ENCODE data around the gene RNF223.

DNA sequence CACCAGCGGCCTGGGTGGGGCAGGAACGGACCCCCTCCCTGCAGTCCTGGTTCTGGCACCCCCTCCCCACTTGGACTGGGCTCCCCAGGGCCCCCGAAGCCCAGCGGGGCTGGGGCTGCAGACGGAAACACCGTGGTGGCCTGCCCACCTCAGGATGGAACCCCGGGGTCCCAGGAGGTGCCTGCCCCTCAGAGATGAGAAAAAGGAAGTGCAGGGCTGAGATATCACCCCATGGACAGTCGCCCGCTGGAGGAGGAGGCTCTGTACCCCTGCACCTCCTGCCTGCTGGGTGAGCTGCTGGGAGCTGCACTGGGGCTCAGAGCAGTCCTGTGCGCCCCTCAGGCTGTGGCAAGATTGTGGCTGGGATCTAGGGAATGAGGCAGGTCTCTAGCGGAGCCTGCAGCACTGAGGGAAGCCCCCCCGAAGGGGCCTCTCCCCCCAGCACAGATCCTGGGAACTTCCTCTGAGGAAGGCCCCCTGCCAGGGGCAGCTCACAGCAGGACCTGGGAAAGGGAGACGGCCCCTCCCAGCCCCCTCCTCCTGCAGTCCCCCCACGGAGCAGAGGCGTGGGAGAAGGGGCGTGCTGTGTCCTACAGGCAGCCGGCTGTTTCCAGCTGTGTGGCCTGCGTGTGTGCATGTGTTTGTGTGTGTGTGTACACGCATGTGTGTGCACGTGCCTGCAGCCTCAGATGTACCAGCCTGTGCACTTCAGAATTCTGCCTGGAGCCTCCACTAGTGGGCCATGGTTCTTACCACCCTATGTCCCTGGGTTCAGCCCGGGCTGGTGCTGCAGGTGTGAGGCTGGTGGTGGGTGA, 47.3 kb downstream of the RNF223 start:
- TF ChIP-seq EZH2 (IDR thresholded peaks at IDR 0.05; ENCODE audit: low read length) = no peak
- TF ChIP-seq, protein P1, sequence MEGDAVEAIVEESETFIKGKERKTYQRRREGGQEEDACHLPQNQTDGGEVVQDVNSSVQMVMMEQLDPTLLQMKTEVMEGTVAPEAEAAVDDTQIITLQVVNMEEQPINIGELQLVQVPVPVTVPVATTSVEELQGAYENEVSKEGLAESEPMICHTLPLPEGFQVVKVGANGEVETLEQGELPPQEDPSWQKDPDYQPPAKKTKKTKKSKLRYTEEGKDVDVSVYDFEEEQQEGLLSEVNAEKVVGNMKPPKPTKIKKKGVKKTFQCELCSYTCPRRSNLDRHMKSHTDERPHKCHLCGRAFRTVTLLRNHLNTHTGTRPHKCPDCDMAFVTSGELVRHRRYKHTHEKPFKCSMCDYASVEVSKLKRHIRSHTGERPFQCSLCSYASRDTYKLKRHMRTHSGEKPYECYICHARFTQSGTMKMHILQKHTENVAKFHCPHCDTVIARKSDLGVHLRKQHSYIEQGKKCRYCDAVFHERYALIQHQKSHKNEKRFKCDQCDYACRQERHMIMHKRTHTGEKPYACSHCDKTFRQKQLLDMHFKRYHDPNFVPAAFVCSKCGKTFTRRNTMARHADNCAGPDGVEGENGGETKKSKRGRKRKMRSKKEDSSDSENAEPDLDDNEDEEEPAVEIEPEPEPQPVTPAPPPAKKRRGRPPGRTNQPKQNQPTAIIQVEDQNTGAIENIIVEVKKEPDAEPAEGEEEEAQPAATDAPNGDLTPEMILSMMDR (optimal IDR thresholded peaks at IDR 0.05 in 1 of 3, IDR thresholded peaks at IDR 0.05 in 1 of 3, conservative IDR thresholded peaks at IDR 0.05 in 1 of 3; ENCODE audit: extremely low read depth in 1 of 3, insufficient read depth in 2 of 3, low read length in 3 of 3) = no peak
